OCI-M2 (cell line): Measurements from ENCODE around the gene DENND1A.

Source experiments
- DNase-seq: peaks from one replicate; lab custom pipeline; 2025; ENCODE audit not compliant: unreplicated experiment; lab: John Stamatoyannopoulos, UW

Gene DENND1A

DNA sequence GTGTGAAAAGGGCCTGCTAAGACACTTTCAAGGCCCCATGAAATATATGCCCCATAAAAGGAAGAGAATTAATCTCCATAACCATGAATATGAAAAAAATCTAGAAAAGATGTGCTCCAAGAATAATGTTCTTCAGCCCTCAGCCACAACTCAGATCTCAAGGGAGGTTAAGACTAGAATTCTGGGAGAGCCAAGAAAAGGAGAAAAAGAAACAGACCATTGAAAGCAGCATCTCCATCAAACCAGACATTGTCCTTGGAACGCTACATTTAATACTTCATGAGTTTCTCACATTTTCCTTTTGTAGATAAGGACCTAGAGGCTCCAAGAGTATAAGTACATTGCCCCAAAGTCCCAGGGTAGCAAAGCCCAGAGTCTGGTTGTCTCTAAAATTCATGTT is 270.6 kb downstream of the DENND1A start:
- no peak for DNase-seq

DNA sequence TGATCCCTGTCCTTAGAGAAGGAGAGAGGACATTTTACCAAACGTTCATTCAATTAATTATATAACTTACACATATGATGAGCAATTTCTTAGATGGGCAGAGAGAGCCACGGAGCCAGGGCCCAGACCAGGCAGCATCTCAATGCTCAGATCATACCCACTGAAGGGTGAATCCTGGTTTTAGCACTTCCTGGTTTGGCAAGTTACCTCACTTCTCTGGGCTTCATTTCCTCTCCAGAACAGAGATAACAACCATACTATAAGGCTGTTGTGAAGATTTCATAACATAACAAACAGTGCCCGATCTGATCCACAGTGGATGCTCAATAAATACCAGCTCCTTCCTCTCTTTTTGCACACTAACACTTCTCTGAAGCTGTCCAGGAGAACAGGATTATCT is 271.1 kb downstream of the DENND1A start:
- no peak for DNase-seq

DNA sequence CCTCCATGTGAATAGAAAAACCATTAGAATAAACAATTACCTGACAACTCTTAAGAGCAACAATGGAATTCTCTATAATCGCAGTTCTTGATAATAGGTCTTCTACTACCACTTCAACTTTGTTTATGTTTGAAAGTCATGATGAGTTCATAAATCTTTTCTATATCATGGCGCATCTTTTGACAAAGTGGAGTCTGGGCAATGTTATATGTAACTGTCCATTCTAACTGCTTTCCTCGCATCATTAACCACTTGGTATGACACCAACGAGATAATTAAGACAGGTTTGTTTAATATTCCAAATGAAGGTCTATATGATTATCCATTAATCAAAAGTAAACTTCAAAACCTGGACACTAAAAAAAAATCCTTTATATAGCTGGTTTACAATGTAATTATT is 272.0 kb downstream of the DENND1A start:
- DNase-seq, result no peak

DNA sequence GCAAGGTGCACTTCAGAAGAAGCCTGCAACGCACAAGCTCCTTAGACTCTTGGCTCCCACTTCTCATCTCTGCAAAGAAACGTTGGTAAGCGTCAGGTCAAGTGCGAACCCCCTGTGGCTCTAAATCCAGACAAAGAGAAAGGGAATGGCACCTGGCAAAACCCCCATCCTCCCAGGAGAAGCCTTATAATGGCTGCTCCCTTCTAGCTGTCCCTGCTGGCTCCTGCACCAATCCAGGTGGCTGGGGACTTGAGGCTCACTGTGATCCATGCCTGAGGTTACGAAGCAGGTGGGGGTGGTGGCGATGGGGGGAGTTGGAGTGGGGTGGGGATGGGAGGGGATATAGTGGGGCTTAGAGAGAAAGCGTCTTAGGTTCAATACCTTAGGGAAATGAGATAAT is 272.8 kb downstream of the DENND1A start:
- DNase-seq, result no peak

DNA sequence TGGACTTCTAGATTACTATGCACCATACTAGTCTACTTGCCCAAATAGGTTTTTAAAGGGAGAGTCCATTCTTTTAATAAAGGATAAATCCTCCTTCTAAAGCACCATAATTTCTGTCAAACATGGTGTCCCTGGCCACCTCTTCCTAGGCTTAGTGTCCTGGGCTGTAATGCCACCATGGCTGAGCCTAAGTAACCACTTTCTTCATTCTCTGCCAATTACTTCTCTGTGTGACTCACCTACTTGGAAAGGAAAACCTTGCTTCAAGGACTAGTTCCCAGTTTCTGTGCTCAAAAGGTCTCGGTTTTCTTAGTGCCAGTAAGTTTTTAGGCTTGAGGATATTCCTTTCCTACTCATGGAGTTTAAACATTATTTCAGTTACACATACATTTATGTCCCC is 273.4 kb downstream of the DENND1A start:
- no peak for DNase-seq

DNA sequence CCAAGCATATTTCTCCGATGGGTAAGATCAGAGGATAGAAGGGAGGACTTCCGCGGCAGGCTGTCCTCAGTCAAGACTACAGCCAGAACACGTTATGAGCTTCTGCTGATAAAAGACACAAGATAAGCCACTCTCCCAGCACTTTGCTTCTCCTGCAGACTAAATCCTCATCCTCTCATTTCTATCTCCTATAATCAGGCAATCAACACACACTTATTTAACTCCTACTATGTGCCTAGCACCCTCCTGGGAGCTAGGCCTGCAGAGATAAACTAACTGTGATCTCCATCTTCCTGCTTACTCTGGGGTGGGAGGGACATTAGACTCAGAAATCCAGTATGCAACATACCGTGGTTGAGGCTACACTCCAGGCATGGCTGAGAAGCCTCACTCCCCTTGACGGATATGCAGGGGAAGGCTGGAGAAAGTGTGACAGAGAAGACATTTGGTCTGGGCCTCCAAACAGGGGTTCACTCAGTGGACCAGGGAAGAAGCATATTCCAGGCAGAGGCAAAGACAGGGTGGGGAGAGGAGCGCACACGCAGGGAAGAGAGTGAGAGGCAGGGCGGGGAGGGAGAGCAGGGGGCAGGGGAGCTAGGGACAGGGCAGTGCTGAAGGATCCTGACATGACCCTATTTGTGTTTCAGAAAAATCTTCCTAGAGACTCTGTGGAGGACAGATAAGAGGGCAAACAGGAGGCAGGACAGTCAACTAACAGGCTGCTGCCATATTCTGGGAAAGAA is 274.1 kb downstream of the DENND1A start:
- no peak for DNase-seq

DNA sequence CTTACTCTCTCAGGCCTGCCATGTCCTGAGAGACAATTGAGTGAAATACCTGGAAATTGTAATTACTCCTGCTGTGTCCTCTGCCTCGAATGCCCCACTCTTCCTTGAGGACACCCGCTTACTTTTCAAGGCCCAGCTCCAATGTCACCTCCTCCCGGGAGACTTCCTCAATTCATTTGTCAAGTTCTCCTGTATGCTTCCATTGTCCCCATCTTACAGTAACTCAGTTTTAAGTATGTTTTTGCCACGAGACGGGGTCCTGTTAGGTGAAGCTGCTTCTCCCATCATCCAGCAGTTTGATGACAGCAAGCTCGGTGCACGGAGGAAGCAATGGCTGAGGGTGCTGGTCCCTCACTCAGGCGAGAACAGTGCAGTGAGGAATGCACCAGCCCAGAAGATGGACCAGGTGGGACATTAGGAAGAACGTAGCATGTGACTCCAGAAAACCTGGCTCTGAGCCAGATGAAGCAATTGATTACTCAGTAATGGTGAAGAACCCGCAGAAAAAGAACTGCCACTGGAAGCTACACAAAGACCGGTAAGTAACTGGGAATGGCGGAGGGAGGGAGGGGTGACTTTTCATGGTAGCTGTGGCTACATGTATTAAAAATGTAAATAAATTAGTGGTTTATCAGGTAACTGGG is 274.8 kb downstream of the DENND1A start:
- DNase-seq, result no peak

DNA sequence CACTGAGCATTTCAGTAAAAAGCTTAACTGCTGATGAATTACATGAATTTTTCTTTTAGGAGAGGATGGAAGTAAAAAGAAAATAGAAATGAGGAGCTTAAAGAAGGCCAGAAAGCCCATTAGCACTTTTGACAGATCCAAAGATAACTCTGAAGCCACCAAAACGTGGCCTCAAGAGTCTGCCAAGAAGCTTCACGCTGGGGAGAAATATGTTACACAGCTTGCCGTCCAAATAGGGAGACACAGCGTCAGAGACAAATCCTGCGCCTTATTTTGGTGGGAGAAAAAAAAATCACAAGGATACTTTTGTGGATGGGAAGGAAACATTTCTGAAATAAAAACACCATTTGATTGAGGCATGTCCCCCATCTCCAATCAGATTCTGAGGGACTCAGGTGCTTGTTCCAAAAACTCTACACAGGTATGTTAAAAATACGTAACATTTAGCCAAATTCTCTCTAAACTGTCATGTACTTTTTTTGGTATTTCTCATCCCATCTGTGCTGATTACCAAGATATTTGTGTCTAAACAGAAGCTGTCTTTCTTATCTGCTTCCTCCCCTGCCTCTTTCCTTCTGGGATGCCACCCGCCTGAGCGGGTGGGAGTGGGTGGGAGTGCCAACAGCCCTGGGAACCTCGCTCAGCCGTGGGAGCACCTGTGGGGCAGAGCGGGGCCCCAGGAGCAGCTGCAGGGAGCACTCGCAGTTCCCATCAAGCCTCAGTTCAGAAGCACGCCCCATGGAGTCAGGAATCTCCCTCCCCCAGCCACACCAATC is 275.5 kb downstream of the DENND1A start:
- DNase-seq, result no peak

DNA sequence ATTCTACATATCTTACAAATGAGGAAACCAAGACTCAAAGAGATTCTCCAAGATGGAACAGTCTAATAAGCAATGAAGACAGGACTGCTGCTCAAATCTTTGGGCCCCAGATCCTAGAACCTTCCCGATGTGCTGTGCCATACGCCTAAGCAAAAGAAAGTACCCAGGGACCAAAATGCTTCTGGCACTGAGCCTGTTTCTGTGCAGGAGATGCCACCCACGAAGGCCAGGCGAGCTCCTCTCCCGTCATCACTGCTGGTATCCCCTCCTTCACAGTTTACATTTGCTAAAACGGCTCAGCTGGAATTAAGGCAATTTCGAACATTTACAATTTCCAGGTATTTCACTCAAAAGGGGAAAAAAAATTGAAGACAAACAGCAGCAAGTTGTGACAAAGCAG is 277.5 kb downstream of the DENND1A start:
- no peak for DNase-seq

DNA sequence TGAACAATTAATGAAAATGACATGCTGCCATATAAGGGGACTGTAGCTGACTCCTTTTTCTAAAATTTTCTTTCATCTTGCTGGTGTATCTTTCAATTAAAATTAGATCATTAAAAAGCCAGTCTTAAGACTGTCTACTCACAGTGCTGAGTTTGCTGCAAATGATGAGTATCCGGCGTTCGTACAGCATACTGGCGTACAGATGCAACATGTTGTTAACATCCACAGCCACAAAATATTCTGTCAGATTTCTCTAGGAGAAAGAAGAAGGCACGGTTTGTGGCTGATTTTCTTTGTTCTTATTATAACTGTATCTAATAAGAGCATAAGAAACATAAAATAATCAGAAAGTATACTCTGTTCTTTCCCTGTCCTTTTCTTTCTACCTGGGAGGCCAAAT is 278.1 kb downstream of the DENND1A start:
- no peak for DNase-seq

DNA sequence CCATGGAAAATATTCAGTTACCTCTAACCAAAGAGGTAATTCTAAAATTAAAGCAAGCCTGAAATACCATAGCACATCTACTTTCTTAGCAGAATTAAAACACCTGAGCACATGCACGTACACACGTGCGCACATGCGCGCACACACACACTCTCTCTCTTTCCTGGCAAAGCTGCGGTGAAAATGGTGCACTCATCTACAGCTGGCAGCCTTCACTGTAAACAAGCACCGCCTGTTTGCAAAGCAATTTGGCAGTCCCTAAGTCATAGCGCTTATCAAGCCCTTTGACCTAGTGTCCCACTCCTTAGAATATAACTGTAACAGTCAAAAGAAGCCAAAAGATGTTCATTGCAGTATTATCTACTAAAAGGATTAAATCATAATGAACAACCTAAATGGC is 278.7 kb downstream of the DENND1A start:
- no peak for DNase-seq

DNA sequence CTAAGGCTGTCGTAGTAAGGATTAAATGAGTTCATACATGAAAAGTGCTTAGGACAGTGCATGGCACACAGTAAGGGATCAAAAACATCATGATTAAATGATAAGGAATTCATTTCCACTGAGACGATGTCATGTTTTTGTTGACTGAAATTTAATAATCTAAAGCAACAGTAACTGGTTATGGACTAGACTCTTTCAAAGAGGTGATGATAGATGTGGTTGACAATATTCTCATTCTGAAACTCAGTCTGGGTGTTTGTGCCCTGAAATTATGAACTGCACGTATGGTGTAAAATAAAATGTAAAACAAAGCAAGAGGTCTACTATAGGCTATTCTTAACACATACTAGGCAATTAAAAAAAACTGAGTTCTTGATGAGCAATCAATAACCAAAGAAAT is 280.0 kb downstream of the DENND1A start:
- no peak for DNase-seq

DNA sequence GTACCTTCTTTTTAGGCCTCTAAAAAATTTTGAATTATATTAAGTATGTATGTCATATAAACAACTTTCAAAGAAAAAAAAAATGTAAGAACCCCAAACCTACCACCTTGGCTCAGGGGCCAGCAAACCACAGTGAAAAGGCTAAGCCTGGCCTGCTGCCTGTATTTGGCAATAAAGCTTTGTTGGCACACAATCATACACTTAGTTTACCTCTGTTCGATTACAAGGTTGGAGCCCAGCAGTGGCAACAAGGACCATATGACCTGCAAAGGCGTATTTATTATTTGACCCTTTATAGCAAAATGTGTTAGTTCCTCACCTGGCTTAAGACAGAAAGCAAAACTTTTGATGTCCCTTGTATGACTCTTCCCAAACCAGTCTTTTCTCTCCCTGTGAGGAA is 282.8 kb downstream of the DENND1A start:
- DNase-seq, result no peak

DNA sequence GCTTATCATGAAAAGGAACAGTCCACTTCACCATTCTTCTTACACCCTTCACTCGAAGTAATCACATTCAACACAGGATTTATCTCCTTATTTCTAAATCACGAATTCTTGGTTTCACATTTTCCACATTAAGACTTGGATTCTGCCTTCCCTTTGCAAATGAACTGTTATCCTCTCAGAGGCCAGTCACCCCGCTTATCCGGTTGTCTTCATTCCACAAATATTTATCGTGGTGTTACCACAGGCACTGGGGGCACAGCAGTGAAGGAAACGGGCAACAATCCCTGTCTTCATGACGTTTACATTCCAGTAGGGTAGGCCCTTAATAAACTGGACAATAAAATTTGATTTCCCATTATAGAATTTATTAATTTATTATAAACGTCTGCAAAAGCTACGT is 284.2 kb downstream of the DENND1A start:
- no peak for DNase-seq

DNA sequence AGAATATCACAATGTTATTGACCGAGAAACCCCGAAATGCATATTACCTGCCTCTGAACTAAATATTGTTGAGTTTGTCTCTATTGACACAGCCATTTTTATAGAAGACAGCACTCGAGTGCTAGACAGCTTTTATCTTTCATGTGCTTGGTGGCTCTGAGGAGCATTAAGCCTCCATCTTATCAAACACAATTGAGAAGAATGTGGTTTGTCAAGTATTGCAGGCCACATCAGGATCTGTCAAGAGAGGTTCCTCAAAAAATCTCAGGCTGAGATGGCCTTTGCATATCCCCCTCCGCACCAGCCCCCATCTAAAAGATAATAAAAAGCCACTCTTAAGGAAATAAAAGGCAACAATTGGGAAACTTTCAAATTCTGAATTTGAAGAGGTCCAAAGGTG is 284.8 kb downstream of the DENND1A start:
- no peak for DNase-seq

DNA sequence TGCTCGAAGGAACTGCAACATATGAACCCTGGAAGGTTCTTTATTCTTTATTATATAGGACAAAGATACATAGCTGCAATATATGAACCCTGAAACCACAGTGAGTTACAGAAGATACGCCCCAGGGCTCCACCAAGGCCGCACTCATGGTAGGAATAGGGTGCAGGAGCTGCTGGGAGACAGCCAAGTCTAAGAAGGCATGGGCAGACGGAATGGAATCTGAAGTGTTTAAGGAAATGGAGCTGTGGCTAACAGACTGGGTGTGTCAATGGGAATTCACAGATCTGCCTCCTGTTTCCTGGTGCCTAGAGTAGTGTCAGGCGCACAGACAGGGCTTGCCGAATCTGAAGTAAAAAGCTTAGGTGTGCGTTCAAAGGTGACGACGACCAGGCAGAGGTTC is 286.4 kb downstream of the DENND1A start:
- no peak for DNase-seq

DNA sequence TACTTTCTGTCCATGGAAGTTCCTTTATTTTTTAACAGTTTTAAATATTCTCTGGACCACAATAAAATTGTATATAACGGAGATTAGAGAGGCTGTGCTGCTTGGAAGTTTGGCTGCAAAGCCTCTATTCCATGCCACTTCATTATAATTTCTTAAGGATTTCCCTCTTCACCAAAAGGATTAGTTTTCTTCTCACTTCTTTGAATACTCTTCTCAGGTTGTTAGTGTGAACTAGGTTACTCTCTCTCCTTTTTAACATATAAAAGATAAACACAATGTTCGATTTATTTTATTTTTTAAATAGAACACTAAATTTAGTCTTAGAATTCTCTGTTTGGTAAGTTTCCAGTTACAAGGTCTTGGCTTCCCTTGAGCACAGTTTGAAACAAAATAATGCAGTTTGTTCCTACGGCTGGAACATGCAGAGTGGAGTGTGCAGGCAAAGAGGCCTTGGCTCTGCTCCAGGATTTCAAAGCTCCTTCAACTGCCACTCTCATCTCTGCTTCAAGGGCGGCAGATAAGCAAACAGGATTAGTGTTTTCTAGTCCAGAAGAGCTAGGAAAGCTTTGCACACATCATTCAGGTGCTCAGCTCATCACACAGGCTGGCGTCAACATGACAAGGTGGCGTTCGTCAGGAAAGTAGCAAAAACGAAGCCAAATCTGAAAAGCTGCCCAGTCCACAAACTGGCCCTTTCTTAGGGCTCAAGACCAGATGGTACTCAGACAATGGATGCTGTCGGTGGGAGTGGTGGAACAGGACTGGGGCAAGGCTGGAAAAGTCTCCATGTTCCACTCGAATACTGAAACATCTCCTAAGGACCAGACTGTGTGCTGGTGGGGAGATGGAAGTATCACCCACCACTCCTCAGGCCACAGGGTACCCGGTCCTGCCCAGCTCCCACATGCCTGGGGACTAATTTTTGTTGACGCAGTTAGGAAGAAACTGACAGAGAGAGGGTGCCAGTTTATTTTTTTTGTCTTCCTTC is 287.3 kb downstream of the DENND1A start:
- no peak for DNase-seq

DNA sequence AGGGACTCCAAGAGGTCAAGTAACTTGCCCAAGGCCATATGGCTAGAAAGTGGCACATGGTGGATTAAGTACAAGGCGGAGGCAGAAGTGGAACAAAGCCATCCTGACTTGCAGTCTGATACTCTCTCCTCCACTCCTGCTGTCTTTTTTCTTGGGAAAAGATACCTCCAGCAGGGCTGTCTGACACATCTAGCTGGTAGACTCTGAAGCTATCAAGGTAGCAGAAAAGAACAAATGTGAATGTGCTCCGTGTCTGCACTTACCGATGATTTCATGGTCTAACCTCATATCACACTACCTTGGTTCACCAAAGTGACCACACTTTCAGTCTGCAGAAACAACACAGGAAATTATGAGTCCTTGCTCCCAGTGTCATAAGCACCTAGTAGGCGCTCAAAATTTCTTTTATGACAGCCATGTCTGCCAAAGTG is 289.1 kb downstream of the DENND1A start:
- no peak for DNase-seq

DNA sequence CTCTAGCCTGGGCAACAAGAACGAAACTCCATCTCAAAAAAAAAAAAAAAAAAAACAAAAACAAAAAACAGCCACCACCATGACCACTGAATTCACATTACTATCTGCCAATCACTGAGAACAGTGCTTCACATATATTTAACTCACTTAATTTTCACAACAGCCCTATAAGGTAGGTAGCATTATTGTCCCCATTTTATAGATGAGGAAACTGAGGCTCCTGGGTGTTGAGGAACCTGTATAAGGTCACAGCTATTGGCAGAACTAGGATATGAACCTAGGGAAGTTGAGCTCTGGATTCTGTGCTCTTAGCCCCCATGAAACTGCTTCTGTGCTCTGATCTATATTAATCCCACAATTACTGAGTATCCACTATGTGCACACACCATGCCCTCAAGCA is 290.2 kb downstream of the DENND1A start:
- DNase-seq, result no peak

DNA sequence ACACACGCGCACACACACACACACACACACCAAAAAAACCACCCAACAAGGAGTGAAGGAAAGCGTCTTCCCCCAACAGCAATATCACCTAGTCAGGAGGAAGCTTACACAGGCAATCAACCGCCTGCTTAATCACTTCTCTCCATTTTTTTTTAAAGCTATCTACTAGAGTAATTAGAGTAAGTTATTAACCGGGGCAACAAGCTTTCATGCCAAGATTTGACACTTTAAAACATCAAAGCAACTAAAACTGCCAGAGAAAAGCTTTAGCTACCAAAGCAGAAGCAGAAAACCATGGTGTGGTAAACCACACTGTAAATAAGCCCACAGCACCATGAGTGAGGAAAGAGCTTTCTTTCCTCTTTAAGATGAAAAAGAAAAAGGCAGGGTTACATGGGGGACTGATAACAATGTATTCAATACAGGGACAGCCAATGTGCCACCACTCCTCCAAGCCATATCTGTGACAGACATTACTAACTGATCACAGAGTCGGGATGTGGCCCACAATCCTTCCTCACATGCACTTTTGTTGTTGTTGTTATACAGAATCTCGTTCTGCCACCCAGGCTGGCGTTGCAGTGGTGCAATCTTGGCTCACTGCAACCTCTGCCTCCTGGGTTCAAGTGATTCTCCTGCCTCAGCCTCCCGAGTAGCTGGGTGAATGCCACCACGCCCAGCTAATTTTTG is 291.8 kb downstream of the DENND1A start:
- DNase-seq, result peak; percentile 4

DNA sequence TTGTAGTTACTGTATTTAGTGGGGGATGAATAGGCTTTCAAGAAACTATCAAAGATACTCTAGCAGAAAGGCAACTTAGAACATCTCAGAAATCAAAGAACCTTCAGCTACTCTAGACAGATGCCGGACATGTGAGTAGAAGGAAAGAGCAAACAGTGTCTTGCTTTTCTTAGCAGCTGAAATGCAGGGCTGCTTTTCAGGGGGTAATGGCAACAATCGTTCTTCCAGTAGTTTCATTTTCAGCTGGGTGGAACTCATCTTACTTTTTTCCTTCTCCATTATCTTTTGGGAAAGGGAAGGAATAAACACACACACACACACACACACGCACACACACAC is 292.4 kb downstream of the DENND1A start:
- no peak for DNase-seq
